Activated naive CD8-positive, alpha-beta T cell treated with anti-CD3 and anti-CD28 coated beads, Interleukin-2, amount 50 U/mL, for 16 hours (primary cell): Measurements from ENCODE around the gene HLA-B.

Experiments used
- DNase-seq: peaks from one replicate; pipeline ENCODE4 v3.0.0-alpha.2; 2020; ENCODE audit warnings: low read depth, low spot score

Gene HLA-B

GRCh38 chr6:31353384-31353945 is 3.5 kb downstream of the HLA-B start:
- DNase-seq: no peak

GRCh38 chr6:31352683-31353383 is 4.1 kb downstream of the HLA-B start:
- no peak for DNase-seq

GRCh38 chr6:31352310-31352682 is 4.7 kb downstream of the HLA-B start:
- DNase-seq: no peak

- no peak for DNase-seq
Observed at GRCh38 chr6:31351401-31352309, 5.3 kb downstream of the HLA-B start.

GRCh38 chr6:31351033-31351380 is 6.0 kb downstream of the HLA-B start:
- no peak for DNase-seq

GRCh38 chr6:31350196-31351032 is 6.6 kb downstream of the HLA-B start:
- no peak for DNase-seq

GRCh38 chr6:31349301-31349700 is 7.7 kb downstream of the HLA-B start:
- no peak for DNase-seq

GRCh38 chr6:31345026-31345730 is 11.8 kb downstream of the HLA-B start:
- no peak for DNase-seq

GRCh38 chr6:31340228-31340627 is 16.8 kb downstream of the HLA-B start:
- DNase-seq: no peak

GRCh38 chr6:31339210-31339609 is 17.8 kb downstream of the HLA-B start:
- DNase-seq: no peak

GRCh38 chr6:31336896-31337496 is 20.0 kb downstream of the HLA-B start:
- DNase-seq: no peak

- DNase-seq: no peak
Observed at GRCh38 chr6:31332637-31333602, 24.1 kb downstream of the HLA-B start.

GRCh38 chr6:31328355-31328960 is 28.5 kb downstream of the HLA-B start:
- DNase-seq: no peak

- DNase-seq: no peak
Observed at GRCh38 chr6:31321820-31322219, 35.2 kb downstream of the HLA-B start.

GRCh38 chr6:31321005-31321707 is 35.8 kb downstream of the HLA-B start:
- DNase-seq: no peak

- DNase-seq: no peak
Observed at GRCh38 chr6:31317036-31317435, 39.9 kb downstream of the HLA-B start.

GRCh38 chr6:31309641-31310040 is 47.3 kb downstream of the HLA-B start:
- no peak for DNase-seq

GRCh38 chr6:31308845-31309175 is 48.2 kb downstream of the HLA-B start:
- DNase-seq: no peak
